IMR-90 (cell line): Measurements from ENCODE around the gene AHNAK2. TPM values are rescaled to one million over a fixed set of nuclear protein-coding genes. Genes with fewer than 3 reads are reported as not detected.

Experiments used
- ATAC-seq: fragments of 200-7000 bp; cut with Tn5 transposase; 2 replicates; pipeline ENCODE4 v1.9.1; 2020; ENCODE audit warnings: low read depth, mild to moderate bottlenecking, moderate library complexity
- BruUV-seq: library from RNA; stranded (reverse); fragments of 400-500 nt; replicated peaks from 2 replicates; lab custom pipeline; 2021; lab: Mats Ljungman, UMichigan
- CTCF ChIA-PET: fragments of 300-600 bp; formaldehyde crosslinking; extraction: SDS; loops from one replicate; lab custom pipeline; 2021; ENCODE audit warnings: antibody characterized with exemption; lab: Yijun Ruan, JAX
- POLR2A ChIA-PET: fragments of 300-600 bp; sonication (Branson Sonifier 250); formaldehyde crosslinking; loops from one replicate; lab custom pipeline; 2022; ENCODE audit warnings: antibody characterized with exemption; ENCODE audit not compliant: unreplicated experiment; lab: Charles Lee
- DNase-seq: peaks from one replicate; pipeline ENCODE4 v3.0.0; 2013
- H2AFZ ChIP-seq: replicated peaks from 2 replicates; pipeline ENCODE3; 2013; ENCODE audit warnings: low read length, mild to moderate bottlenecking; ENCODE audit not compliant: poor library complexity
- H2AK5ac ChIP-seq: 2 replicates; pipeline ENCODE4 v1.6.1; 2013; ENCODE audit warnings: low read depth, low read length, inconsistent platforms
- H2AK9ac ChIP-seq: replicated peaks from 2 replicates; pipeline ENCODE3; 2013; ENCODE audit warnings: mild to moderate bottlenecking, low read depth, low read length, moderate library complexity; ENCODE audit not compliant: poor library complexity
- H2BK120ac ChIP-seq: 2 replicates; pipeline ENCODE4 v1.6.1; 2013; ENCODE audit warnings: low read depth, low read length, inconsistent platforms
- H2BK15ac ChIP-seq: 3 replicates; pipeline ENCODE4 v1.6.1; 2013; ENCODE audit warnings: low read depth, low read length, inconsistent platforms
- H2BK20ac ChIP-seq: 2 replicates; pipeline ENCODE4 v1.6.1; 2013; ENCODE audit warnings: low read depth, mild to moderate bottlenecking, inconsistent platforms, low read length, moderate library complexity
- H2BK5ac ChIP-seq: 2 replicates; pipeline ENCODE4 v1.6.1; 2013; ENCODE audit warnings: mild to moderate bottlenecking, low read depth, low read length, inconsistent platforms; ENCODE audit not compliant: poor library complexity, severe bottlenecking
- H3K14ac ChIP-seq: replicated peaks from 2 replicates; pipeline ENCODE4 v1.6.1; 2013; ENCODE audit warnings: low read depth, low read length, inconsistent platforms
- H3K18ac ChIP-seq: 2 replicates; pipeline ENCODE4 v1.6.1; 2013; ENCODE audit warnings: low read depth, low read length, control low read depth
- H3K23ac ChIP-seq: 2 replicates; pipeline ENCODE4 v1.6.1; 2013; ENCODE audit warnings: low read depth, low read length, inconsistent platforms
- H3K27ac ChIP-seq: 2 replicates; pipeline ENCODE4 v1.5.1; 2013; ENCODE audit warnings: mild to moderate bottlenecking, control low read depth, low read length; ENCODE audit not compliant: insufficient read depth
- H3K27me3 ChIP-seq: 2 replicates; pipeline ENCODE4 v1.6.1; 2013; ENCODE audit warnings: low read length; ENCODE audit not compliant: control insufficient read depth, insufficient read depth
- H3K36me3 ChIP-seq: 2 replicates; pipeline ENCODE4 v1.6.1; 2013; ENCODE audit warnings: low read length, mixed read lengths; ENCODE audit not compliant: control insufficient read depth, insufficient read depth
- H3K4ac ChIP-seq: 2 replicates; pipeline ENCODE4 v1.6.1; 2013; ENCODE audit warnings: low read depth, low read length, inconsistent platforms
- H3K4me1 ChIP-seq: 2 replicates; pipeline ENCODE4 v1.6.1; 2013; ENCODE audit warnings: low read length, mixed read lengths; ENCODE audit not compliant: control insufficient read depth, insufficient read depth
- H3K4me2 ChIP-seq: 2 replicates; pipeline ENCODE4 v1.6.1; 2013; ENCODE audit warnings: low read depth, mild to moderate bottlenecking, control low read depth, low read length, moderate library complexity
- H3K4me3 ChIP-seq: 2 replicates; pipeline ENCODE4 v1.5.1; 2013; ENCODE audit warnings: low read depth, mild to moderate bottlenecking, control low read depth, low read length, moderate library complexity; ENCODE audit not compliant: insufficient read depth
- H3K56ac ChIP-seq: 2 replicates; pipeline ENCODE4 v1.6.1; 2013; ENCODE audit warnings: low read length, inconsistent platforms; ENCODE audit not compliant: insufficient read depth; ENCODE audit errors: extremely low read depth
- H3K79me1 ChIP-seq, 2 experiments: 2 replicates each; pipeline ENCODE4 v1.6.1; 2013; ENCODE audit warnings: low read length in 2 of 2, inconsistent platforms in 1 of 2, low read depth in 1 of 2
- H3K9ac ChIP-seq: 2 replicates; pipeline ENCODE4 v1.6.1; 2013; ENCODE audit warnings: low read depth, low read length, control low read depth
- H3K9me1 ChIP-seq: 2 replicates; pipeline ENCODE4 v1.6.1; 2013; ENCODE audit warnings: low read length, inconsistent platforms; ENCODE audit not compliant: insufficient read depth
- H3K9me3 ChIP-seq: 2 replicates; pipeline ENCODE4 v1.6.1; 2013; ENCODE audit warnings: low read length; ENCODE audit not compliant: control insufficient read depth, insufficient read depth
- H4K20me1 ChIP-seq: 2 replicates; pipeline ENCODE4 v1.6.1; 2013; ENCODE audit warnings: low read length, inconsistent platforms; ENCODE audit not compliant: insufficient read depth
- H4K5ac ChIP-seq: 2 replicates; pipeline ENCODE4 v1.6.1; 2013; ENCODE audit warnings: mild to moderate bottlenecking, low read depth, low read length, control low read depth
- H4K8ac ChIP-seq, 2 experiments: 2 replicates each; pipeline ENCODE4 v1.6.1; 2013; ENCODE audit warnings: low read depth in 2 of 2, low read length in 2 of 2, control low read depth in 1 of 2, inconsistent platforms in 1 of 2
- H4K91ac ChIP-seq: 2 replicates; pipeline ENCODE4 v1.6.1; 2013; ENCODE audit warnings: low read depth, low read length, inconsistent platforms; ENCODE audit not compliant: insufficient read depth
- FOS ChIP-seq: fragments of 150-350 bp; IDR thresholded peaks from 2 replicates; pipeline ENCODE4 v1.6.1; 2016; ENCODE audit warnings: low read depth, low read length
- NFE2L2 ChIP-seq: fragments of 150-350 bp; IDR thresholded peaks from 2 replicates; pipeline ENCODE4 v1.6.1; 2016; ENCODE audit warnings: low read depth, mild to moderate bottlenecking, low read length
- POLR2A ChIP-seq: IDR thresholded peaks from 2 replicates; pipeline ENCODE4 v1.6.1; 2012; ENCODE audit warnings: mild to moderate bottlenecking, low read depth, low read length
- RAD21 ChIP-seq: IDR thresholded peaks from 2 replicates; pipeline ENCODE4 v1.6.1; 2012; ENCODE audit warnings: low read length, improper control_type of control experiment
- RFX5 ChIP-seq: IDR thresholded peaks from 2 replicates; pipeline ENCODE4 v1.8.0; 2012; ENCODE audit warnings: low read depth, mild to moderate bottlenecking, low read length, moderate library complexity
- SMC3 ChIP-seq: fragments of 150-350 bp; IDR thresholded peaks from 2 replicates; pipeline ENCODE4 v1.6.1; 2016; ENCODE audit warnings: low read depth, mild to moderate bottlenecking, antibody characterized with exemption, low read length, moderate library complexity
- WGBS, 2 experiments: methylation state at CpG; one replicate each; pipeline versions ENCODE4 v1.1.5 to v1.1.7; 2013; ENCODE audit warnings: missing lambda C conversion rate in 2 of 2; ENCODE audit not compliant: insufficient read length in 1 of 2; ENCODE audit errors: extremely low coverage in 2 of 2; 5-methylcytosine and 5-hydroxymethylcytosine counted together
- dilution Hi-C: fragments of 300-500 bp; cut with HindIII; formaldehyde crosslinking; loops from one replicate; pipeline ENCODE4 v1.14.3; 2018; ENCODE audit warnings: low sequenced_read_pairs; ENCODE audit not compliant: unreplicated experiment
- in situ Hi-C: fragments of 300-500 bp; cut with MboI; formaldehyde crosslinking; loops from 3 replicates; pipeline ENCODE4 v1.14.3; 2019; ENCODE audit warnings: low sequenced_read_pairs, inconsistent platforms, mixed read lengths
- intact Hi-C: fragments of 100-400 bp; cut with micrococcal nuclease; formaldehyde crosslinking; loops from 2 replicates; pipeline ENCODE4 v1.10.0; 2022
- polyA plus RNA-seq, 3 experiments: library from polyadenylated mRNA; depleted of rRNA; stranded (reverse); fragments of >200 nt; gene quantifications; 2 replicates each; pipeline ENCODE4 v1.2.3, GENCODE V29; 2012; ENCODE audit warnings: low replicate concordance in 1 of 3
- total RNA-seq: library from RNA; depleted of rRNA; stranded (reverse); fragments of >200 nt; gene quantifications from 2 replicates; pipeline ENCODE4 v1.2.3, GENCODE V29; 2012
- TF ChIP-seq, protein P1 (sequence below): fragments of 150-350 bp; IDR thresholded peaks from 2 replicates; pipeline ENCODE4 v1.6.1; 2017; ENCODE audit warnings: mild to moderate bottlenecking, antibody characterized with exemption, low read length, low read depth

Gene AHNAK2
- total and polyA plus RNA-seq, 2 of the 4 experiments (the other 2 are of a cell fraction), result 2.6 to 7.9 TPM

DNA sequence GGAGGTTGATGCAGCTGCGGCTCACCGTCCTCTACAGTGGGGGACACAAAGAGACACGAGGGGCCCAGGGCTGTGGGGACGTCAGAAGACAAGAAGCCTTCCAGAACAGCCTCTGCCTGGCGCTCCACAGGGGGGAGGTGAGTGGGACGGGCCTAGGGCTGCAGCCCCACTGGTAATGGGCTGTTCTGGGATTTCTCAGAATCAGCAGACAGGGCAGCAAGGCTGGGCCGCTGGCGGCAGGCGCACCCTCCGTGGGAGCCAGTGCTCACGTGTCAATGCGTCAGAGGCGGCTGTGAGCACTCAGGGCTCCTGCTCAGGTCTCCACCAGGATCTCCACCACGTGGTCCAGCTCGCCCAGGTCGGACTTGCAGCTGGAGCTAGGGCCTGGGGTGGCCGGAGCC is 32.7 kb upstream of the AHNAK2 start:
- intact Hi-C loops (no loop called here), in situ Hi-C loops (no loop called here), dilution Hi-C loops (no loop called here)
- no peak overlapping the region for H3K4me3 ChIP-seq
- no peak overlapping the region for H3K23ac ChIP-seq
- H3K4me2 ChIP-seq, result no peak overlapping the region
- 79% methylated on average over 9 of the region's 17 CpGs; no CpG with 5 or more reads in 1 of the 2 experiments for WGBS, 2 experiments
- H2AK5ac ChIP-seq, result no peak overlapping the region
- no peak overlapping the region for H3K9ac ChIP-seq
- no peak overlapping the region for H4K91ac ChIP-seq
- peaks cover 30% of the 10 kb centered on the region for H3K36me3 ChIP-seq
- no peak overlapping the region for H3K14ac ChIP-seq
- no peak overlapping the region for H3K18ac ChIP-seq
- H3K4ac ChIP-seq, result no peak overlapping the region
- no peak overlapping the region for H2BK15ac ChIP-seq
- DNase-seq (no peak), ATAC-seq (no peak)
- ChIA-PET CTCF (no interaction called here), POLR2A (no interaction called here)
- no peak overlapping the region for H4K5ac ChIP-seq
- peaks cover 62% of the 10 kb centered on the region for H4K20me1 ChIP-seq
- H3K27me3 ChIP-seq, result no peaks in the 10 kb centered on the region
- no peaks in the 10 kb centered on the region for H3K9me3 ChIP-seq
- H2AK9ac ChIP-seq, result peak overlapping the region; percentile 18
- H2BK20ac ChIP-seq, result no peak overlapping the region
- no peak overlapping the region for H3K27ac ChIP-seq
- BruUV-seq, result no TSS peak
- peaks cover 19% of the 10 kb centered on the region for H3K9me1 ChIP-seq
- no peak overlapping the region for H2BK120ac ChIP-seq
- peaks cover 18% of the 10 kb centered on the region for H3K4me1 ChIP-seq
- peaks cover 22 to 61% of the 10 kb centered on the region in 2 experiments for H3K79me1 ChIP-seq
- no peak for TF ChIP-seq FOS
- TF ChIP-seq, protein P1, sequence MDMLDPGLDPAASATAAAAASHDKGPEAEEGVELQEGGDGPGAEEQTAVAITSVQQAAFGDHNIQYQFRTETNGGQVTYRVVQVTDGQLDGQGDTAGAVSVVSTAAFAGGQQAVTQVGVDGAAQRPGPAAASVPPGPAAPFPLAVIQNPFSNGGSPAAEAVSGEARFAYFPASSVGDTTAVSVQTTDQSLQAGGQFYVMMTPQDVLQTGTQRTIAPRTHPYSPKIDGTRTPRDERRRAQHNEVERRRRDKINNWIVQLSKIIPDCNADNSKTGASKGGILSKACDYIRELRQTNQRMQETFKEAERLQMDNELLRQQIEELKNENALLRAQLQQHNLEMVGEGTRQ, result no peak
- no peak for TF ChIP-seq RFX5
- no peak for TF ChIP-seq RAD21
- TF ChIP-seq SMC3, result no peak
- TF ChIP-seq NFE2L2, result no peak
- no peak for TF ChIP-seq POLR2A
- H2AFZ ChIP-seq, result no peak overlapping the region
- no peak overlapping the region for H2BK5ac ChIP-seq
- no peak overlapping the region for H3K56ac ChIP-seq
- no peak overlapping the region for H4K8ac ChIP-seq
